Fibroblast of pulmonary artery (primary cell): Measurements from ENCODE around the gene MYH11.

ENCODE experiments used
- DNase-seq: peaks from one replicate; pipeline ENCODE4 v3.0.0-alpha.2; 2010; ENCODE audit warnings: low read depth
- H3K4me3 ChIP-seq: replicated peaks from 2 replicates; pipeline ENCODE4 v1.5.1; 2011; ENCODE audit warnings: low read depth, mild to moderate bottlenecking, control low read depth, low read length, moderate library complexity
- CTCF ChIP-seq: IDR thresholded peaks from 2 replicates; pipeline ENCODE4 v1.5.1; 2011; ENCODE audit warnings: mild to moderate bottlenecking, control low read depth, low read length, inconsistent platforms; ENCODE audit errors: missing control alignments

Gene MYH11

GRCh38 chr16:15856901-15857698 lies at the start of gene MYH11:
MYH11 (minus strand) TSS chr16:15857028; CDS start chr16:15838252, 18,776 bp downstream.
- no peak for TF ChIP-seq CTCF
- peak within 1 kb of the TSS; percentile 32 for H3K4me3 ChIP-seq
- no peak for DNase-seq

- no peak for TF ChIP-seq CTCF
- no peak overlapping the region for H3K4me3 ChIP-seq
- DNase-seq = no peak
These were observed 49.6 kb upstream of the MYH11 start for GRCh38 chr16:15906439-15906838.

GRCh38 chr16:15903960-15904359 lies 47.1 kb upstream of the MYH11 start:
- no peak for DNase-seq
- no peak for TF ChIP-seq CTCF
- no peak overlapping the region for H3K4me3 ChIP-seq

GRCh38 chr16:15900901-15901500 lies 44.2 kb upstream of the MYH11 start:
- no peak for DNase-seq
- no peak overlapping the region for H3K4me3 ChIP-seq
- no peak for TF ChIP-seq CTCF

- no peak for DNase-seq
- no peak overlapping the region for H3K4me3 ChIP-seq
- TF ChIP-seq CTCF = no peak
These were observed 43.5 kb upstream of the MYH11 start for GRCh38 chr16:15900357-15900756.

- TF ChIP-seq CTCF = no peak
- peak; percentile 54 for DNase-seq
- H3K4me3 ChIP-seq = no peak overlapping the region
These were observed 42.8 kb upstream of the MYH11 start for GRCh38 chr16:15899538-15900100.
